ENCODE measurements around the gene MFSD11.

GRCh38 chr17:76715496-76715830 lies 22.5 kb upstream of the MFSD11 start:
- TF ChIP-seq REST (IDR thresholded peaks at IDR 0.05; ENCODE audit: borderline replicate concordance), result no peak
- TF ChIP-seq CTCF (IDR thresholded peaks at IDR 0.05; ENCODE audit: poor library complexity, severe bottlenecking), result no peak
- no peak for TF ChIP-seq TAF1 (IDR thresholded peaks at IDR 0.05; ENCODE audit: low read depth)

Data from neural cell (in vitro differentiated cells).